ENCODE data around the gene MRC1.

The MRC1 gene

GRCh38 chr10:17795813-17796594, 13.1 kb upstream of the MRC1 start:
- DNase-seq: no peak

- DNase-seq: no peak
These were observed 7.6 kb upstream of the MRC1 start for GRCh38 chr10:17801507-17801906.

- no peak for DNase-seq
These were observed 6.8 kb upstream of the MRC1 start for GRCh38 chr10:17802350-17802749.

GRCh38 chr10:17802976-17803375, 6.2 kb upstream of the MRC1 start:
- no peak for DNase-seq

GRCh38 chr10:17805330-17805729, 3.8 kb upstream of the MRC1 start:
- no peak for DNase-seq

- no peak for DNase-seq
These were observed 3.1 kb upstream of the MRC1 start for GRCh38 chr10:17805921-17806577.

GRCh38 chr10:17811146-17811865, 2.2 kb downstream of the MRC1 start:
- DNase-seq: no peak

GRCh38 chr10:17814973-17815372, 5.8 kb downstream of the MRC1 start:
- no peak for DNase-seq

- no peak for DNase-seq
These were observed 7.1 kb downstream of the MRC1 start for GRCh38 chr10:17816199-17816598.

GRCh38 chr10:17817316-17817715, 8.2 kb downstream of the MRC1 start:
- DNase-seq: no peak

- no peak for DNase-seq
These were observed 8.6 kb downstream of the MRC1 start for GRCh38 chr10:17817790-17818189.

GRCh38 chr10:17819836-17820235, 10.7 kb downstream of the MRC1 start:
- no peak for DNase-seq

GRCh38 chr10:17820943-17821342, 11.8 kb downstream of the MRC1 start:
- no peak for DNase-seq

GRCh38 chr10:17821893-17822292, 12.7 kb downstream of the MRC1 start:
- DNase-seq: no peak

GRCh38 chr10:17831341-17831740, 22.2 kb downstream of the MRC1 start:
- DNase-seq: no peak

GRCh38 chr10:17831896-17832295, 22.7 kb downstream of the MRC1 start:
- DNase-seq: no peak

GRCh38 chr10:17833656-17834055, 24.5 kb downstream of the MRC1 start:
- no peak for DNase-seq

GRCh38 chr10:17835688-17836087, 26.5 kb downstream of the MRC1 start:
- DNase-seq: no peak

- DNase-seq: no peak
These were observed 27.8 kb downstream of the MRC1 start for GRCh38 chr10:17836942-17837341.

- no peak for DNase-seq
These were observed 29.0 kb downstream of the MRC1 start for GRCh38 chr10:17838080-17838648.

GRCh38 chr10:17841050-17841449, 31.9 kb downstream of the MRC1 start:
- no peak for DNase-seq

- DNase-seq: no peak
These were observed 33.5 kb downstream of the MRC1 start for GRCh38 chr10:17842641-17843040.

- no peak for DNase-seq
These were observed 38.6 kb downstream of the MRC1 start for GRCh38 chr10:17847585-17848296.
